Adipocyte (in vitro differentiated cells): ENCODE measurements around the gene COMMD7.
"Not testable (repeated sequence)": the region's sequence is repeated elsewhere in the genome, so short reads cannot be mapped to it uniquely, and the experiment has no call there.

Source experiments
- DNase-seq: peaks from one replicate; pipeline ENCODE4 v3.0.0-alpha.2; 2015; ENCODE audit warnings: low read depth
- H3K27me3 ChIP-seq: replicated peaks from 2 replicates; pipeline ENCODE4 v1.7.0; 2013; ENCODE audit warnings: mild to moderate bottlenecking, low read length, moderate library complexity; ENCODE audit not compliant: control insufficient read depth, insufficient read depth
- H3K36me3 ChIP-seq: 2 replicates; pipeline ENCODE4 v1.7.0; 2013; ENCODE audit warnings: low read length, mild to moderate bottlenecking, moderate library complexity; ENCODE audit not compliant: control insufficient read depth, insufficient read depth, severe bottlenecking
- H3K4me1 ChIP-seq: 2 replicates; pipeline ENCODE4 v1.7.0; 2013; ENCODE audit warnings: mild to moderate bottlenecking, low read length, moderate library complexity; ENCODE audit not compliant: control insufficient read depth, insufficient read depth
- H3K4me3 ChIP-seq: 2 replicates; pipeline ENCODE4 v1.7.0; 2013; ENCODE audit warnings: mild to moderate bottlenecking, low read length, moderate library complexity
- H3K9ac ChIP-seq: 2 replicates; pipeline ENCODE4 v1.7.0; 2013; ENCODE audit warnings: mild to moderate bottlenecking, low read length, moderate library complexity
- H3K9me3 ChIP-seq: 2 replicates; pipeline ENCODE4 v1.7.0; 2013; ENCODE audit warnings: mild to moderate bottlenecking, low read length, moderate library complexity; ENCODE audit not compliant: control insufficient read depth

COMMD7 gene

GRCh38 chr20:32779500-32780211 lies 36.4 kb upstream of the COMMD7 start:
- Histone ChIP-seq H3K4me1 (no peaks in the 10 kb centered on the region), H3K27me3 (no peaks in the 10 kb centered on the region), H3K4me3 (no peak overlapping the region), H3K9me3 (no peaks in the 10 kb centered on the region), H3K9ac (no peak overlapping the region), H3K36me3 (no peaks in the 10 kb centered on the region)
- DNase-seq: no peak

- Histone ChIP-seq H3K9me3 (no peaks in the 10 kb centered on the region), H3K27me3 (no peaks in the 10 kb centered on the region), H3K4me1 (no peaks in the 10 kb centered on the region), H3K9ac (no peak overlapping the region), H3K4me3 (no peak overlapping the region), H3K36me3 (no peaks in the 10 kb centered on the region)
- no peak for DNase-seq
These were observed 34.1 kb upstream of the COMMD7 start for GRCh38 chr20:32777177-32777956.

- no peak overlapping the region for H3K4me3 ChIP-seq
- H3K9me3 ChIP-seq: no peaks in the 10 kb centered on the region
- H3K36me3 ChIP-seq: no peaks in the 10 kb centered on the region
- DNase-seq: no peak
- no peaks in the 10 kb centered on the region for H3K27me3 ChIP-seq
- no peaks in the 10 kb centered on the region for H3K4me1 ChIP-seq
- no peak overlapping the region for H3K9ac ChIP-seq
These were observed 32.2 kb upstream of the COMMD7 start for GRCh38 chr20:32775336-32775991.

DNA sequence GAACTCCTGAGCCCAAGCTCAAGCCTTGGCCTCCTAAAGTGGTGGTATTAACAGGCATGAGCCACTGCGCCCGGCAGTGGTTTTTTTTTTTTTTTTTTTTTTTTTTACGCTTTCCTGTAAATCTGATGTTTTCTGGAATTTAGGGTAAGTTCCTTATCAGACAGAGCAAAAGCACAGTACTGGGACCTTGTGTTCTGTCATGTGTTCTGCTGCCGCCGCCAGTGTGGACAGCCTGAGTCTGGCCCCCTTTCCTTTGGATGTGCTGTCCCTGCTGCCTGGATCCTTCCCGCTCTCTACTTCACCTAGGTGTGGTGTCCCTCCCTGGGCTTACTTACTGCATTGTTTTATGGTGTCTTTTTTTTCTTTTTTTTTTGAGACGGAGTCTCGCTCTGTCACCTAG lies 30.6 kb upstream of the COMMD7 start:
- no peak for DNase-seq
- no peaks in the 10 kb centered on the region for H3K27me3 ChIP-seq
- H3K36me3 ChIP-seq: no peaks in the 10 kb centered on the region

DNA sequence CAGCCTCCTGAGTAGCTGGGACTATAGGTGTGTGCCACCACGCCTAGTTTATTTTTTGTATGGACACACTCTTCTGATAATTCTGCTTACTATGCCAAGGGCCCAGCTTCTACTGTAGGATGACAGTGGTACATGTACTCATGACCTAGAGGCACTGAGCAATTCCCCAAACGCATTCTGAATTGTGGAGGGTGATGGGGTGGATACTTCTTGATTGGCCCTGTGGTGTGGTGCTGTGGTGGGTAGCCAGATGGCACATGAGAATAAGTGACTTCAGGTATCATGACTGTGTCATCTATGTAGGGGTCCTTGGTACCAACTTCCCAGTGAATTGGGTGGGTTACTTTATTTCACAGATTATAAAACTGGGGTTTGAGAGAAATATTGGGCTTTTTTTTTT lies 30.0 kb upstream of the COMMD7 start:
- no peak for DNase-seq

More for the DNA sequence above, 30.6 kb upstream of the COMMD7 start:
- Histone ChIP-seq H3K9ac (no peak overlapping the region), H3K4me1 (no peaks in the 10 kb centered on the region), H3K9me3 (no peaks in the 10 kb centered on the region), H3K4me3 (no peak overlapping the region)

DNA sequence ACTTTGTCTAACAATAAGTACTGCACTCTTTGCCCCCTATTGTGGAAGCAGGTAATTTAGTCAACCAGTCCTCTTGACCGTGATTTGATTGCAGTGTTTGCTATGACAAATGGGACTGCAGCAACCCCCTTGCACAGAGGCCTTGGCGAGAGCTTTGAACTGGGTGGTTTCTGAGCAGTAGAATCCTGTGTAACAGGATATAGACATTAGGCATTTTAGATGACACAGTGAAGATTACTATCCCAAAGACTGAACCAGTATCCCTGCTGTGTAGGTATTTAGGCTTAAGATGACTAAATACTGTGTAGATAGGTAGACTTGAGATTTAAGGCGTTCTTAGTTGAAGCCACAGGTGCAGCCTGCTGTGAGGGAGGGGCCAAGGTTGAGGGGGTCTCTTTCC lies 28.8 kb upstream of the COMMD7 start:
- no peaks in the 10 kb centered on the region for H3K27me3 ChIP-seq
- H3K4me1 ChIP-seq: no peaks in the 10 kb centered on the region
- H3K9me3 ChIP-seq: no peaks in the 10 kb centered on the region
- no peaks in the 10 kb centered on the region for H3K36me3 ChIP-seq
- H3K4me3 ChIP-seq: no peak overlapping the region
- no peak overlapping the region for H3K9ac ChIP-seq
- DNase-seq: no peak

More for the DNA sequence above, 30.0 kb upstream of the COMMD7 start:
- H3K36me3 ChIP-seq: no peaks in the 10 kb centered on the region
- H3K9ac ChIP-seq: no peak overlapping the region
- H3K9me3 ChIP-seq: no peaks in the 10 kb centered on the region
- no peak overlapping the region for H3K4me3 ChIP-seq
- H3K27me3 ChIP-seq: no peaks in the 10 kb centered on the region
- H3K4me1 ChIP-seq: no peaks in the 10 kb centered on the region

- H3K27me3 ChIP-seq: no peaks in the 10 kb centered on the region
- no peaks in the 10 kb centered on the region for H3K36me3 ChIP-seq
- DNase-seq: no peak
- no peak overlapping the region for H3K9ac ChIP-seq
- no peak overlapping the region for H3K4me3 ChIP-seq
- no peaks in the 10 kb centered on the region for H3K9me3 ChIP-seq
- peaks cover 6% of the 10 kb centered on the region for H3K4me1 ChIP-seq
These were observed 24.3 kb upstream of the COMMD7 start for GRCh38 chr20:32767418-32768198.

DNA sequence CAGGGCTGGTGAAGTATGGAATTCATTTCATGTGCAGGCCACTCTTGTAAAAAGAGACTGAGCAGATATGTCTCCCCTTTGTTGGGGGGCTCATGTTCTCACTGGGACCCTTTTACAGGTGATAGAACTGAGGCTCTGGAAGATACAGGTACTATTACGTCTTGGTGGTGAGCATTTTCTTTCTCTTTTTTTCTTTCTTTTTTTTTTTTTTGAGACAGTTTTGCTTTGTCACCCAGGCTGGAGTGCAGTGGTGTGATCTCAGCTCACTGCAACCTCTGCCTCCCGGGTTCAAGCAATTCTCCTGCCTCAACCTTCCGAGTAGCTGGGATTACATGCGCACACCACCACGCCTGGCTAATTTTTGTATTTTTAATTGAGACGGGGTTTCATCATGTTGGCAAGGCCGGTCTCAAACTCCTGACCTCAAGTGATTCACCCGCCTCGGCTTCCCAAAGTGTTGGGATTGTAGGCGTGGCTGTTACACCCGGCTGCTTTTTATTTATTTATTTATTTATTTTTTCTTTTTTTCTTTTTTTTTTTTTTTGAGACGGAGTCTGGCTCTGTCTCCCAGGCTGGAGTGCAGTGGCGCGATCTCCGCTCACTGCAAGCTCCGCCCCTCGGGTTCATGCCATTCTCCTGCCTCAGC lies 22.1 kb upstream of the COMMD7 start:
- not testable (repeated sequence) for H3K4me3 ChIP-seq, H3K36me3 ChIP-seq

GRCh38 chr20:32764005-32764960 lies 21.0 kb upstream of the COMMD7 start:
- no peak for DNase-seq
- Histone ChIP-seq H3K36me3 (no peaks in the 10 kb centered on the region), H3K9me3 (no peaks in the 10 kb centered on the region), H3K4me3 (no peak overlapping the region), H3K9ac (no peak overlapping the region), H3K27me3 (no peaks in the 10 kb centered on the region), H3K4me1 (peaks cover 6% of the 10 kb centered on the region)

More for the DNA sequence above, 22.1 kb upstream of the COMMD7 start:
- H3K27me3 ChIP-seq, H3K9ac ChIP-seq, H3K4me1 ChIP-seq, H3K9me3 ChIP-seq, DNase-seq: not testable (repeated sequence)
